Measurements from ENCODE around the gene IFNA8.
"Not testable (repeated sequence)": the region's sequence is repeated elsewhere in the genome, so short reads cannot be mapped to it uniquely, and the experiment has no call there.

DNA sequence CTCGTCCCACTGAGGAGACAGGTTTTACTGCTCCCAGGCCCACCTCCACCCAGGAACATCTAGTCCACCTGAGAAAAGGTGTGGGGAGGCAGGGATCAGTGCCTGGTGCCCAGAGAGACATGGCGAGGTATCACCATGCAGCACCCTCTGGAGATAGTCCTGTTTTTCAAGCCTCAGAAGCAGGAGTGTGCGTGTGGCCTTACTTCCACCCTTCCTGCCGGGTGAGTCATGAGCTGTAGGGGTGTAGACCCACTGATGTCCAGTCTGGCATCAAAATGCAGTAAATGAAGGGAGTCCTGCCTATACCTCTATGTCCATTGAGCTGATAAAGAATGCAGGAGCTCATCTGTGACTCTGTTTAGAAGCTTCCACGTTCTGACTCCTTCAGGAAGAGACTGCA lies 40.4 kb downstream of the IFNA8 start:
- not testable (repeated sequence) for TF ChIP-seq PHF8 (conservative IDR thresholded peaks at IDR 0.05; ENCODE audit: low read depth, low read length); SRF (IDR thresholded peaks at IDR 0.05; ENCODE audit: low read depth, low read length); CBX5 (IDR thresholded peaks at IDR 0.05; ENCODE audit: low read depth, low read length); POLR2A (IDR thresholded peaks at IDR 0.05; ENCODE audit: control extremely low read depth in 1 of 2, low read depth in 2 of 2, low read length in 2 of 2); CTCF (IDR thresholded peaks at IDR 0.05; ENCODE audit: control extremely low read depth in 1 of 3, insufficient read depth in 1 of 3, low read depth in 1 of 3, low read length in 3 of 3); EZH2 (IDR thresholded peaks at IDR 0.05; ENCODE audit: low read depth, low read length, severe bottlenecking); RFX5 (IDR thresholded peaks at IDR 0.05; ENCODE audit: borderline replicate concordance, low read depth, low read length); SP4 (IDR thresholded peaks at IDR 0.05; ENCODE audit: low read length)

All from H1 (cell line).